Testis (tissue), 3 donors: ENCODE measurements around the gene CSKMT. TPM values are rescaled to one million over a fixed set of nuclear protein-coding genes. Genes with fewer than 3 reads are reported as not detected.

Experiments
- DNase-seq: peaks from one replicate; pipeline ENCODE4 v3.0.0-alpha.2; 2019
- H3K27ac ChIP-seq, 2 donors: fragments of 200-600 bp; sonication (generic); one replicate each; pipeline ENCODE4 v1.5.1; 2019
- H3K27me3 ChIP-seq: fragments of 200-600 bp; sonication (generic); one replicate; pipeline ENCODE4 v1.5.1; 2019
- H3K36me3 ChIP-seq: fragments of 200-600 bp; sonication (generic); one replicate; pipeline ENCODE4 v1.5.1; 2017; ENCODE audit warnings: low read depth; ENCODE audit errors: missing control alignments
- H3K4me1 ChIP-seq: fragments of 200-600 bp; sonication (generic); one replicate; pipeline ENCODE4 v1.5.1; 2019
- H3K4me3 ChIP-seq, 2 donors: fragments of 200-600 bp; sonication (generic); one replicate each; pipeline ENCODE4 v1.5.1; 2017 to 2019
- H3K9me3 ChIP-seq: fragments of 200-600 bp; sonication (generic); one replicate; pipeline ENCODE4 v1.5.1; 2017
- POLR2A ChIP-seq: fragments of 450-650 bp; IDR thresholded peaks from one replicate; pipeline ENCODE4 v1.6.1; 2017; ENCODE audit warnings: antibody characterized with exemption, mild to moderate bottlenecking, moderate library complexity
- WGBS, 2 donors: methylation state at CpG; one replicate each; pipeline ENCODE4 v1.1.5; 2018; 5-methylcytosine and 5-hydroxymethylcytosine counted together
- intact Hi-C: fragments of 100-400 bp; cut with DNase I; formaldehyde crosslinking; loops from one replicate; pipeline ENCODE4 v1.15.1; 2023; ENCODE audit warnings: low total_unique reads
- polyA plus RNA-seq: library from polyadenylated mRNA; stranded (reverse); fragments of 350-450 nt; fragmentation: Illumina TruSeq; extraction: RNeasy Lipid Tissue Mini Kit (QIAGEN cat#74804); gene quantifications from one replicate; pipeline ENCODE4 v1.2.3, GENCODE V29; 2014; ENCODE audit warnings: low read depth, low replicate concordance; ENCODE audit not compliant: insufficient read depth
- total RNA-seq, 2 donors: library from RNA; depleted of rRNA; stranded (reverse); fragments of >200 nt; gene quantifications; one replicate each; pipeline ENCODE4 v1.2.3, GENCODE V29; 2016
- TF ChIP-seq, protein P1 (sequence below), 3 experiments: fragments of 450-650 bp in 2 of 3; fragments of 200-600 bp in 1 of 3; sonication (generic) in 1 of 3; IDR thresholded peaks; one replicate each; pipeline ENCODE4 v1.5.1; 2016 to 2019; ENCODE audit warnings: antibody characterized with exemption in 3 of 3, mild to moderate bottlenecking in 2 of 3, moderate library complexity in 1 of 3

CSKMT gene
- total and polyA plus RNA-seq, 3 donors from 2014 or later: 2.0 to 3.7 (median 2.4) TPM

GRCh38 chr11:62622476-62623089 lies 42.5 kb upstream of the CSKMT start:
- no peaks in the 10 kb centered on the region for H3K36me3 ChIP-seq
- no peak for TF ChIP-seq POLR2A
- TF ChIP-seq, protein P1, sequence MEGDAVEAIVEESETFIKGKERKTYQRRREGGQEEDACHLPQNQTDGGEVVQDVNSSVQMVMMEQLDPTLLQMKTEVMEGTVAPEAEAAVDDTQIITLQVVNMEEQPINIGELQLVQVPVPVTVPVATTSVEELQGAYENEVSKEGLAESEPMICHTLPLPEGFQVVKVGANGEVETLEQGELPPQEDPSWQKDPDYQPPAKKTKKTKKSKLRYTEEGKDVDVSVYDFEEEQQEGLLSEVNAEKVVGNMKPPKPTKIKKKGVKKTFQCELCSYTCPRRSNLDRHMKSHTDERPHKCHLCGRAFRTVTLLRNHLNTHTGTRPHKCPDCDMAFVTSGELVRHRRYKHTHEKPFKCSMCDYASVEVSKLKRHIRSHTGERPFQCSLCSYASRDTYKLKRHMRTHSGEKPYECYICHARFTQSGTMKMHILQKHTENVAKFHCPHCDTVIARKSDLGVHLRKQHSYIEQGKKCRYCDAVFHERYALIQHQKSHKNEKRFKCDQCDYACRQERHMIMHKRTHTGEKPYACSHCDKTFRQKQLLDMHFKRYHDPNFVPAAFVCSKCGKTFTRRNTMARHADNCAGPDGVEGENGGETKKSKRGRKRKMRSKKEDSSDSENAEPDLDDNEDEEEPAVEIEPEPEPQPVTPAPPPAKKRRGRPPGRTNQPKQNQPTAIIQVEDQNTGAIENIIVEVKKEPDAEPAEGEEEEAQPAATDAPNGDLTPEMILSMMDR (IDR thresholded peaks at IDR 0.05): no peak
- intact Hi-C loops: no loop called here

GRCh38 chr11:62627713-62628112 lies 37.4 kb upstream of the CSKMT start:
- Histone ChIP-seq H3K4me1 (no peaks in the 10 kb centered on the region), H3K9me3 (no peaks in the 10 kb centered on the region), H3K27ac (no peak overlapping the region), H3K4me3 (no peak overlapping the region), H3K27me3 (no peaks in the 10 kb centered on the region), H3K36me3 (no peaks in the 10 kb centered on the region)
- WGBS, 2 donors: 78 to 79% methylated on average over 3 of the region's 3 CpGs
- DNase-seq: no peak
- intact Hi-C loops: no loop called here
- TF ChIP-seq, protein P1 (IDR thresholded peaks at IDR 0.05): no peak
- TF ChIP-seq POLR2A: no peak

More at GRCh38 chr11:62622476-62623089, 42.5 kb upstream of the CSKMT start:
- H3K27me3 ChIP-seq: no peaks in the 10 kb centered on the region
- H3K9me3 ChIP-seq: no peaks in the 10 kb centered on the region
- DNase-seq: no peak
- peak overlapping the region; percentile 81 to 84 for H3K27ac ChIP-seq
- WGBS, 2 donors: 67 to 86% methylated on average over 7 of the region's 7 CpGs
- peaks cover 7% of the 10 kb centered on the region for H3K4me1 ChIP-seq
- peak overlapping the region; percentile 79 to 94 for H3K4me3 ChIP-seq

- no peaks in the 10 kb centered on the region for H3K9me3 ChIP-seq
- no peak for DNase-seq
- H3K27me3 ChIP-seq: no peaks in the 10 kb centered on the region
- intact Hi-C loops: no loop called here
- no peaks in the 10 kb centered on the region for H3K36me3 ChIP-seq
- no peak overlapping the region for H3K4me3 ChIP-seq
- TF ChIP-seq, protein P1 (IDR thresholded peaks at IDR 0.05): no peak
- TF ChIP-seq POLR2A: no peak
- WGBS, 2 donors: 77 to 91% methylated on average over 5 to 6 of the region's 6 CpGs
- H3K27ac ChIP-seq: no peak overlapping the region
- H3K4me1 ChIP-seq: no peaks in the 10 kb centered on the region
Measured at GRCh38 chr11:62632492-62632891, 32.6 kb upstream of the CSKMT start.

DNA sequence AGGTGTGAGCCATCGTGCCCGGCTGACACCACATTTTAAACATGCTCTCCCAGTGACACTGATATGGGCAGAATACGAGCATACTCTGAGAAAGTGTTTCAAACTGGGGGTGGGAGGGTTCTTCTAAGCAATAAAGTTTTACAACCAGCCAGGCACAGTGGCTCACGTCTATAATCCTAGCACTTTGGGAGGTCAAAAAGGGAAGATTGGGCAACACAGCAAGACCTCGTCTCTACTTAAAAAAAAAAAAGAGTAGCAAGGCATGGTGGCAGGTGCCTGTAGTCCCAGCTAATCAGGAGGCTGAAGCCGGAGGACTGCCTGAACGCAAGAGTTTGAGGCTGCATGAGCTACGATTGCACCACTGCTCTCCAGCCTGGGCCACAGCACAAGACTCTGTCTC lies 20.9 kb upstream of the CSKMT start:
- H3K27me3 ChIP-seq: no peaks in the 10 kb centered on the region
- no peaks in the 10 kb centered on the region for H3K9me3 ChIP-seq
- H3K4me3 ChIP-seq: no peak overlapping the region
- 65 to 68% methylated on average over 5 to 8 of the region's 8 CpGs for WGBS, 2 donors
- TF ChIP-seq, protein P1 (IDR thresholded peaks at IDR 0.05): no peak
- no peak for TF ChIP-seq POLR2A
- H3K27ac ChIP-seq: no peak overlapping the region
- intact Hi-C loops: no loop called here
- peaks cover 13% of the 10 kb centered on the region for H3K4me1 ChIP-seq
- DNase-seq: no peak
- no peaks in the 10 kb centered on the region for H3K36me3 ChIP-seq

- Histone ChIP-seq H3K36me3 (no peaks in the 10 kb centered on the region), H3K4me1 (peaks cover 13% of the 10 kb centered on the region), H3K9me3 (no peaks in the 10 kb centered on the region), H3K27me3 (no peaks in the 10 kb centered on the region), H3K27ac (peak overlapping the region; percentile 93 to 95), H3K4me3 (peak overlapping the region; percentile 97 to 100)
- TF ChIP-seq POLR2A: no peak
- 4 to 8% methylated on average over 11 of the region's 11 CpGs for WGBS, 2 donors
- no peak for DNase-seq
- intact Hi-C loops: no loop called here
Measured at GRCh38 chr11:62645671-62645945, 19.5 kb upstream of the CSKMT start.
